HG02798 (cell line): Measurements from ENCODE around the gene CSF3R.
"Not testable (repeated sequence)": the region's sequence is repeated elsewhere in the genome, so short reads cannot be mapped to it uniquely, and the experiment has no call there.

Experiments
- ATAC-seq: cut with Tn5 transposase; IDR thresholded peaks from one replicate; pipeline ENCODE4 v1.9.1; 2021; ENCODE audit warnings: mild to moderate bottlenecking; ENCODE audit not compliant: unreplicated experiment, poor library complexity

The CSF3R gene

GRCh38 chr1:36486093-36486438 lies 3.4 kb upstream of the CSF3R start:
- no peak for ATAC-seq

- ATAC-seq = no peak
Measured at GRCh38 chr1:36484099-36484498, 1.4 kb upstream of the CSF3R start.

GRCh38 chr1:36481771-36482723 lies 666 bp downstream of the CSF3R start:
- no peak for ATAC-seq

GRCh38 chr1:36481091-36481490 lies 1.6 kb downstream of the CSF3R start:
- no peak for ATAC-seq

GRCh38 chr1:36480161-36480560 lies 2.6 kb downstream of the CSF3R start:
- no peak for ATAC-seq

- no peak for ATAC-seq
Measured at GRCh38 chr1:36479505-36480051, 3.1 kb downstream of the CSF3R start.

- ATAC-seq = not testable (repeated sequence)
Measured at GRCh38 chr1:36477615-36478014, 5.1 kb downstream of the CSF3R start.

GRCh38 chr1:36476945-36477344 lies 5.8 kb downstream of the CSF3R start:
- ATAC-seq = no peak

- ATAC-seq = no peak
Measured at GRCh38 chr1:36475910-36476604, 6.7 kb downstream of the CSF3R start.

GRCh38 chr1:36475341-36475740 lies 7.4 kb downstream of the CSF3R start:
- ATAC-seq = no peak

- no peak for ATAC-seq
Measured at GRCh38 chr1:36472656-36473055, 10.1 kb downstream of the CSF3R start.

GRCh38 chr1:36471830-36472641 lies 10.7 kb downstream of the CSF3R start:
- no peak for ATAC-seq

- ATAC-seq = no peak
Measured at GRCh38 chr1:36469163-36469562, 13.6 kb downstream of the CSF3R start.

- no peak for ATAC-seq
Measured at GRCh38 chr1:36467700-36468455, 14.8 kb downstream of the CSF3R start.

- no peak for ATAC-seq
Measured at GRCh38 chr1:36467027-36467410, 15.7 kb downstream of the CSF3R start.

- ATAC-seq = no peak
Measured at GRCh38 chr1:36466370-36467026, 16.2 kb downstream of the CSF3R start.

- ATAC-seq = no peak
Measured at GRCh38 chr1:36465731-36466369, 16.9 kb downstream of the CSF3R start.

- peak; percentile 34 for ATAC-seq
Measured at GRCh38 chr1:36464605-36465393, 17.9 kb downstream of the CSF3R start.
